Measurements from ENCODE around the gene ADAM10.
"Not testable (repeated sequence)": the region's sequence is repeated elsewhere in the genome, so short reads cannot be mapped to it uniquely, and the experiment has no call there.

ADAM10 gene

GRCh38 chr15:58770857-58771620, 21.5 kb upstream of the ADAM10 start, which contains the start of gene MINDY2:
MINDY2 (plus strand) TSS chr15:58771302; CDS start chr15:58771396, 94 bp downstream.
- TF ChIP-seq, protein P1, sequence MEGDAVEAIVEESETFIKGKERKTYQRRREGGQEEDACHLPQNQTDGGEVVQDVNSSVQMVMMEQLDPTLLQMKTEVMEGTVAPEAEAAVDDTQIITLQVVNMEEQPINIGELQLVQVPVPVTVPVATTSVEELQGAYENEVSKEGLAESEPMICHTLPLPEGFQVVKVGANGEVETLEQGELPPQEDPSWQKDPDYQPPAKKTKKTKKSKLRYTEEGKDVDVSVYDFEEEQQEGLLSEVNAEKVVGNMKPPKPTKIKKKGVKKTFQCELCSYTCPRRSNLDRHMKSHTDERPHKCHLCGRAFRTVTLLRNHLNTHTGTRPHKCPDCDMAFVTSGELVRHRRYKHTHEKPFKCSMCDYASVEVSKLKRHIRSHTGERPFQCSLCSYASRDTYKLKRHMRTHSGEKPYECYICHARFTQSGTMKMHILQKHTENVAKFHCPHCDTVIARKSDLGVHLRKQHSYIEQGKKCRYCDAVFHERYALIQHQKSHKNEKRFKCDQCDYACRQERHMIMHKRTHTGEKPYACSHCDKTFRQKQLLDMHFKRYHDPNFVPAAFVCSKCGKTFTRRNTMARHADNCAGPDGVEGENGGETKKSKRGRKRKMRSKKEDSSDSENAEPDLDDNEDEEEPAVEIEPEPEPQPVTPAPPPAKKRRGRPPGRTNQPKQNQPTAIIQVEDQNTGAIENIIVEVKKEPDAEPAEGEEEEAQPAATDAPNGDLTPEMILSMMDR (IDR thresholded peaks at IDR 0.05; ENCODE audit: borderline replicate concordance, control extremely low read depth, extremely low read depth, insufficient read depth, missing control alignments), result peak; percentile 42
- DNase-seq (ENCODE audit: low spot score), result peak; percentile 97
- in situ Hi-C loops (cut with MboI; ENCODE audit: low sequenced_read_pairs, unreplicated experiment), result loop anchor here (25.0 kb wide), 1 partner anchor 534 kb away; no protein-coding TSS in a partner anchor

GRCh38 chr15:58770519-58770856, 21.0 kb upstream of the ADAM10 start:
- DNase-seq (ENCODE audit: low spot score), result peak; percentile 66
- in situ Hi-C loops (cut with MboI; ENCODE audit: low sequenced_read_pairs, unreplicated experiment), result loop anchor here (25.0 kb wide), 1 partner anchor 533 kb away; no protein-coding TSS in a partner anchor
- TF ChIP-seq, protein P1 (IDR thresholded peaks at IDR 0.05; ENCODE audit: borderline replicate concordance, control extremely low read depth, extremely low read depth, insufficient read depth, missing control alignments), result no peak

GRCh38 chr15:58768601-58769004, 19.1 kb upstream of the ADAM10 start:
- in situ Hi-C loops (cut with MboI; ENCODE audit: low sequenced_read_pairs, unreplicated experiment), result loop anchor here (25.0 kb wide), 1 partner anchor 531 kb away; no protein-coding TSS in a partner anchor
- DNase-seq (ENCODE audit: low spot score), result not testable (repeated sequence)

GRCh38 chr15:58766290-58766689, 16.8 kb upstream of the ADAM10 start:
- DNase-seq (ENCODE audit: low spot score), result no peak
- TF ChIP-seq, protein P1 (IDR thresholded peaks at IDR 0.05; ENCODE audit: borderline replicate concordance, control extremely low read depth, extremely low read depth, insufficient read depth, missing control alignments), result no peak
- in situ Hi-C loops (cut with MboI; ENCODE audit: low sequenced_read_pairs, unreplicated experiment), result loop anchor here (25.0 kb wide), 1 partner anchor 529 kb away; no protein-coding TSS in a partner anchor

DNA sequence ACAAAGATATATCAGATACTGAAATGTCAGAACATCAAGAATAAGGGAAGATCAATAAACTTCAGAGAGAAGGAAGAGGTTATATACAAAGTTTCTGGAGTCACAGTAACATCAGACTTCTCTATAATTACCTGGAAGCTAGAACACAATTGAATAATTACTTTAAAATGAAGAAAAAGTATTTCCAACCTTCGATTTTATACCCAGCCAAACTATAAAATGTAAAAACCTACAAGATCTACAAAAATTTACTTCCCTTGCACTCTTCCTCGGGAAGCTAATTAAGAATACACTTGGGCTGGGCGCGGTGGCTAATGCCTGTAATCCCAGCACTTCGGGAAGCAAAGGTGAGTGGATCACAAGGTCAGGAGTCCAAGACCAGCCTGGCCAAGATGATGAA, 15.0 kb upstream of the ADAM10 start:
- DNase-seq (ENCODE audit: low spot score), result no peak
- in situ Hi-C loops (cut with MboI; ENCODE audit: low sequenced_read_pairs, unreplicated experiment), result loop anchor here (25.0 kb wide), 1 partner anchor 527 kb away; no protein-coding TSS in a partner anchor
- TF ChIP-seq, protein P1 (IDR thresholded peaks at IDR 0.05; ENCODE audit: borderline replicate concordance, control extremely low read depth, extremely low read depth, insufficient read depth, missing control alignments), result no peak

- in situ Hi-C loops (cut with MboI; ENCODE audit: low sequenced_read_pairs, unreplicated experiment), result loop anchor here (25.0 kb wide), 1 partner anchor 525 kb away; no protein-coding TSS in a partner anchor
- TF ChIP-seq, protein P1 (IDR thresholded peaks at IDR 0.05; ENCODE audit: borderline replicate concordance, control extremely low read depth, extremely low read depth, insufficient read depth, missing control alignments), result no peak
- DNase-seq (ENCODE audit: low spot score), result no peak
Measured at GRCh38 chr15:58762731-58763130, 13.2 kb upstream of the ADAM10 start.

- no peak for DNase-seq (ENCODE audit: low spot score)
- TF ChIP-seq, protein P1 (IDR thresholded peaks at IDR 0.05; ENCODE audit: borderline replicate concordance, control extremely low read depth, extremely low read depth, insufficient read depth, missing control alignments), result no peak
- in situ Hi-C loops (cut with MboI; ENCODE audit: low sequenced_read_pairs, unreplicated experiment), result loop anchor here (25.0 kb wide), 1 partner anchor 525 kb away; no protein-coding TSS in a partner anchor
Measured at GRCh38 chr15:58762285-58762684, 12.8 kb upstream of the ADAM10 start.

All from GM13976 (cell line).